Measurements from ENCODE around the gene CTXND1.
"Not testable (repeated sequence)": the region's sequence is repeated elsewhere in the genome, so short reads cannot be mapped to it uniquely, and the experiment has no call there.

Gene CTXND1

DNA sequence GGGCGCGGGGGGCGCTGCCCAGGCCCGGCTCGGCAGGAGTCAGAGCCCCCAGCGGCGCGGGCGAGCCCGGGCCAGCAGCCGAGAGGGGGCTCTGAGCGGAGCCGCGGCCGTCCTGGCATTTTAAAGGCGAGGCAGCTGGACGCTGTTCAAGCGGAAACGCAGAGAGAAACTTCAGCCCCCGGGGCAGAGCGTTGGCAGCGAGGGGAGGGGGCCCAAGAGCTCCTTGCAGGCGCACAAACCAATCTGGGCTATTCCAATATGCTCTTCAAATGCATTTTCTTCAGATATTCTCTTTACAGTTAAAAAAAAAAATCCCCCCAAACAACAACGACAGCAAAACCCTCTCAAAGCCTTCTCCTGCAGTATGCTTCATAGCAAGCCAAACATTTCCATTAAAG, at the start of gene CTXND1:
Gene CTXND1, minus strand, starts transcription at position 93 of the 398 bp plus-strand sequence. CDS start 50,264 bp downstream, outside the sequence.
- no peak for DNase-seq

DNA sequence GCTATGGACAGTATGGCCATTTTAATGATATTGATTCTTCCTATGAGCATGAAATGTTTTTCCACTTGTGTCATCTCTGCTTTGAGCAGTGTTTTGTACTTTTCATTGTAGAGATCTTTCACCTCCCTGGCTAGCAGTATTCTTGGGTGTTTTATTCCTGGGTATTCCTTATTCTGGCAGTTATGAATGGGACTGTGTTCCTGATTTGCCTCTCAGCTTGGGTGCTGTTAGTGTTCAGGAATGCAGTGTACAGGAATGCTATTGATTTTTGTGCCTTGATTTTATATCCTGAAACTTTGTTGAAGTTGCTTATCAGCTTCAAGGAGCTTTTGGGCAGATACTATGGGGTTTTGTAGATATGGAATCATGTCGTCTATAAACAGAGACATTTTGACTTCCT, 49.5 kb upstream of the CTXND1 start:
- DNase-seq = no peak

DNA sequence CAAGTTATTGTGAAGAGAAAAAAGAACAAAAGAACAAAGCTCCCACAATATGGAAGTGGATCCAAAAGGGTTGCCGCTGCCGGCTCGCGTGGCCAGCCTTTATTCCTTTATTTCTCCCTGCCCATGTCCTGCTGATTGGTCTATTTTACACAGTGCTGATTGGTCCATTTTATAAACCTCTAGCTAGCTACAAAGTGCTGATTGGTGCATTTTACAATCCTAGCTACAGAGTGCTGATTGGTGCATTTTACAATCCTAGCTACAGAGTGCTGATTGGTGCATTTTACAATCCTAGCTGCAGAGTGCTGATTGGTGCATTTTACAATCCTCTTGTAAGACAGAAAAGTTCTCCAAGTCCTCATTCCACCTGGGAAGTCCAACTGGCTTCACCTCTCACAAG, 43.8 kb upstream of the CTXND1 start:
- DNase-seq = not testable (repeated sequence)

DNA sequence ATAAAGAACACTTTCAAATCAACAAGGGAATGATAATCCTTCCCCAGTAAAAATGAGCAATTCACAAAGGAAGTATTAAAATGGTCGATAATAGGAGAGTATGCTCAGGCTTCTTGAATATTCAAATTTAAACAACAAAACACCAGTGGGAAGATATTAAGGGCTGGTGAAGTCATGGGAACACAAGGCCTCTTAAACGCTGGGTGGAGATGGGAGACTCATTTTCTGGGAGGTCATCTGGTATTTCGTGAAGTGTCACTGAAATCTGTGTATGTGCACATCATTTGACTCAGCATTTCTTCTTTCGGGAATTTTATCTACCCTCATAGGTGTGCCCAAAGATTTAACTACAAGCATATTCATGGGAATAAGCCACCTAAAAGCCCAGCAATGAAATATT, 40.1 kb upstream of the CTXND1 start:
- no peak for DNase-seq

DNA sequence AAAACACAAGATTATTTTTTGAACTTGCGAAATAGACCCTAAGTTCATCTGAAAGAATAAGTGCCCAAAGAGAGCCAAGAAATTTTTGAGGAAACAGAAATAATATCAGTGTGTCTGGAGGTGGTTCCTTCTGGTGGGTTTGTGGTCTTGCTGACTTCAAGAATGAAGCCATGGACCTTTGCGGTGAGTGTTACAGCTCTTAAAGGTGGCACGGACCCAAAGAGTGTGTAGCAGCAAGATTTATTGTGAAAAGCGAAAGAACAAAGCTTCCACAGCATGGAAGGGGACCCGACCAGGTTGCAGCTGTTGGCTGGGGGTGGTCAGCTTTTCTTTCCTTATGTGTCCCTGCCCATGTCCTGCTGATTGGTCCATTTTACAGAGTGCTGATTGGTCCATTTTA, 38.9 kb upstream of the CTXND1 start:
- DNase-seq = not testable (repeated sequence)

DNA sequence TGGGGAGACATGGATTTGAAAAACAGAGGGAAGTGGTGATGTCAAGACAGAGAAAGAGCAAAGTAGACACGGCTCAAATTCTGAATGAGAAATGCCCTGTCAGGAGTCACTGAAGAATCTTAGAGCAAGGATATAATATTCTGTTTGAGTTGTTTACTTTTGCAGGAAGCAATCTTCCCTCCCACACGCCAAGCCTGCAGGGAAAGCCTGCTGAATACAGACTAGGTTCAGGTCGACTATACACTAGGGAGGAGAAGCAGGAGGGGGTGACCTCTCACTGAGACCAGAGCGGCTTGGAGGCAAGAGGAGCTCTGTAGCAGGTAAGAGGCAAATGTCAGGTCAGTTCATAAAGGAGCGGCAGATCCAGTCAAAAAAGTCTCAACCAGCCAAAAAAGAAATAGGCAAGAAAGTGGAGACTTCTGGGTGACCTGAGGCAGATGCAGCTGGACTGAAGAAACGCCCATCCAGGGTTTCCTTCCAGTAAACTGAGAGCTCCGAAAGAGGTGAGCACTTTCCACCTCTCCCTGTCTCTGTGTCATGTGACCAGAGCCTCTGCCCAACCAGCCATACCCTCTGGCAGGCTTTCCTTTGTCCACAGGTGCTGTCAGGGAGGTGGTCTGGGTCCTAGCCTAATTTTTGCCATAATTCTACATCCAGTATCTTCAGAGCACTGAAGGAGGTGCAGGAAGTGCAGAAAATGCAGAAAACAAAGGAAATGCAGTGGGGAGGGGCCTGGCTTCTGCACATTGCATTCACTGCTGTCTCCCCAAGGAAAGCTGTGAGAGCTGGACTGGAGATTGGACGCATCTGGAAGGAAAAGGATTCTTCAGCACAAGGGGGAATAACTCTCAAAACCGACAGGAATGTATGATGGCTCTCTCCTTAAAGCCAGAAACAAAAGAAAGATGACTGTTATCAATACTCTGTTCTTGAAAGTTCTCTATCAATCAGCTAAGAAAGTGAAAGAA, 37.8 kb upstream of the CTXND1 start:
- no peak for DNase-seq

DNA sequence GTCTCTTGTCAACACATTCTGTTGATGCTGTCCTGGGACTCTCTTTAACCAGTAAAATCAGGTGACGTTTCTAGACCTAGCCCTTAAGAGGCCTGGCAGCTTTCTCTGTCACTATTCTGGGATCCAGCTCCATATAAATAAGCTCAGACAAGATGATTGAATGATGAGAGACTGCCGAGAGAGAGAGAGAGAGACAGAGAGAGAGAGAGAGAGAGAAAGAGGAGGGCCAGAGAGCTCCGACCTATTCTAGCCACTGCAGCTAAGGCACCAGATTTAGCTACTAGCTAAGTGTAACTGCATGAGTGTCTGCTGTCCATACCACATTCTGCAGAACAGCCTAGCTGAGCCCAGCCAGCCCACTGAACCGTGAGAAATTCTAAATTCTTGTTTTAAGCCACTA, 36.1 kb upstream of the CTXND1 start:
- DNase-seq = no peak

DNA sequence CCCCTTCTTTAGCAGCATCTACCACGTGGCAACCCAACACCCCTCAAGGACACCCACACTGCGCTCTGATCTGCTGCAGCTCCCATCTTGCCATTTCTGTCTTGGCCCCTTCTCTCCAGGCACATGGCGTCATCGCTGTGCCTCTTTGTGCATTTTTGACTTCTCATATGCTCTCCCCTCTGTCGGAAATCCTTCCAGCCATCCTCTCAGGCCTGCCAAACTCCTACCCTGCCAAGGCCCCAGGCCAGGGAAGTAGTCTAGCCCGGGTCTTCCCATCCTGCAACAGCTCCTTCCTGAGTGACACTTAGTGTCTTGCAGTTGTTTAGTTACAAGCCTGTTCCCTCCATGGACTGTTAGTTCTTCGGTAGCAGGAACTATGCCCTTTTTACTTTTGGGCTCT, 34.0 kb upstream of the CTXND1 start:
- DNase-seq = no peak

DNA sequence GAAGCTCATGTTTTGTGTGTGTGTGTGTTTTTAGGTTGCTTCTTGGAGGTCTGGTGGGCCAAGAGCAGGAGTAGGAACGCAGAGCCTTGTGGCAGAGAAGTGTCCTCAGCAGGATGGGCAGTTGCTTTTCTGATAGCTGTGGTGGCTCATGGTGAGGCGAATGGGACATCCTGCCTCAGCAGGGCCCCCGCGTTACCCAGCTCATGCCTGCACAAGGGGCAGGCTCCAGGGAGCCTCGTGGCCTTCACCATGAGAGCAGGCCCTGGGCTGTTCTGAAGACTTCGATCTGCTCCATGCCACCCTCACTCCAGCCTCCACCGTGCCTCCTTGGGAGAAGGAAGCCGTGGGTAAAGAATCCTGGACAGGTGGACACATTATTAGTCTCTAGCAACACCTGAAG, 33.4 kb upstream of the CTXND1 start:
- no peak for DNase-seq

DNA sequence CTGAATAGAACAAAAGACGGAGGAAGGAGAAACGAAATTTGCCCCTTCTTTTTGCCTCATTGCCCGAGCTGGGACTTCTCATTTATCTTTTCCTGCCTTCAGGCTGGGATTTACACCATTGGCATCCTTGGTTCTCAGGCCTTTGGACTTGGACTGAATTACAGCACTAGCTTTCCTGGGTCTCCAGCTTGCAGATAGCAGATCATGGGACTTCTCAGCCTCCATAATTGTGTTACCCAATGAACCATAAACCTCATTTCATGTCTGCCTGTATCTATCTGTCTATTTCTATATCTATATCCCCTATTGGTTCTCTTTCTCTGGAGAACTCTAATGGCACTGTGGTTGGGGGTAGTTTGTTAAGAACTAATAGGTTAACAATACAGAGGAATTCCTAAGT, 31.5 kb upstream of the CTXND1 start:
- DNase-seq = no peak

DNA sequence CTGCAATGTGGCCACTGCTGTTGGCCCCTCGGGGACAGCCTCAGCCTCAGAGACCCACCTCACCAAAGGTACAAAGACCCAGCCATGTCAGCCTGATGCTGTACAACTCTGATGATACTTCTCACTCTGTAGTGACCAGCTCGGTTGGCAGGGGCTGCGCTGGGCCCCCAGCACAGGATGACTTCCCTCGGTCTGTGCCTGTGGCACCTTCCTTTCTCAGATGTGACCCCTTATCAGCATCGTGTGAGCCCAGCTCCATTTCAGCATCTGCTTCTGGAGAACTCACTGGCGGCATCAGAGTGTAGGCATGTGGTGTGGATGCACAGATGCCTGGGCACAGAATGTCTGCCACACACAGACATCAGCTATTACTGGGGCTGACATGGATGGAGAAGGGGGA, 25.1 kb upstream of the CTXND1 start:
- DNase-seq = no peak

DNA sequence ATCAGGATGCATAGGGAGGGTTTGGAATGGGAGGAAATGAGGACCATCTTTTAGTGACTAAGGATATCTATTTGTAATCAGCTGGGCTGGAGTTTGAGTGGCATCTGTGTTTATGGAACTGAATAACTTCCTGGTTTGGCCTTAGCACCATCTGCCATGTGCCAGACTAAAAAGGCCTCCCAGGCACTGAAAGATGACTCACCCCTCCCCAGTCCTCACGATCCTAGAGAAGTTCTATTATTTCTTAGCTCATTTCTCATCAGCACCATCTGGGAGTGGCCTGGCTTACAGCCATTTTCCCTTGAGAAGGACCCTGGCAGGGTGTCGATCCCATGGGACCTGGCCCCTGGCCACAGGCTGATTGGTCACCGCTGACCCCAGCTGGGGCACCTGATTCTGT, 23.9 kb upstream of the CTXND1 start:
- no peak for DNase-seq

DNA sequence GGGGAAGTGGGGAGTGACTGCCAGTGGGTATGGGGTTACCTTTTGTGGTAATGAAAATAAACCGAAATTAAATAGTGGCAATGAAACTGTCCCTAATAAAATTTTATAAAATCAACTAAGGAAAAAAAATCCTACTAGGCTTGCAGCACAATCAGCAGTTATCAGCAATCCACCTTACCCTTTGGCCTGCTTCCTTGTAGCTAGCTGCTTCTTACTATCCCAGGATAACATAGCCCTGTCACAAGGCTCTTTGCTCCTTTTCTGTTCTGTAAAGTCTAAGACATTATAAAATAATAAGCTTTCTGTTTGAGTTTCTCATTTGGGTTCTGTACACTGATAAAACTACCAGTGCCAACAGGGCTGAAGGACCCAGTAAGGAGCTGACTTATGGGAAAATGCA, 23.0 kb upstream of the CTXND1 start:
- no peak for DNase-seq

DNA sequence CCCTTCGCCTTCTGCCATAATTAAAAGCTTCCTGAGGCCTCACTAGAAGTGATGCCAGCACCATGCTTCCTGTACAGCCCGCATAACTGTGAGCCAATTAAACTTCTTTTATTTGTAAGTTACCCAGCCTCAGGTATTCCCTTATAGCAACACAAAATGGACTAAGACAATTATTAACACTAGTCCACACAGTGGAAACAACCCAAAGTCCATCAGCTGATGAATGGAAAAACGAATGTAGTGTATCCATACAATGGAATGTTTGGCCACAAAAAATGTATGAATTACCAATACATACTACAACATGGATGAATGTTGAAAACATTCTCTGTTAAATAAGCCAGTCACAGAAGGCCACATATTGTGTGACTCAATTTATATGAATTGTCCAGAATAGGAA, 22.5 kb upstream of the CTXND1 start:
- DNase-seq = no peak

DNA sequence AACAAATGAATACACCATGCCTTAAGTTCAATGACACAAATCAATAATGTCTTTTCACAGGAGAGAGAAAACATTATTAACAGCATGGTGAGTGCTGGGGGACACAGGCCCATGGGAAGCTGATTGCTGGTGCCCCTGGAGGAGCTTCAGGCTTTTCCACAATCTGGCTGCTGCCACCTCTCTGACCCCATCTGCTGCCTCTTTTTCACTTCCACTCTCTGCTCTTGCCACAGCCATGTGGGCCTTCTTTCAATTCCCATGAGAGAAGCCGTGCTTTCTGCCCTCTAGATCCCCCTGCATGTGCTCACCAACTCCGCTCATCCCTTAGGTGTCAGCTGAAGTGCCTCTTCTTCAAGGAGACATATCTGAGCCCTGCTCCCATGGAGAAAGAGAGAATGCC, 21.0 kb upstream of the CTXND1 start:
- no peak for DNase-seq

DNA sequence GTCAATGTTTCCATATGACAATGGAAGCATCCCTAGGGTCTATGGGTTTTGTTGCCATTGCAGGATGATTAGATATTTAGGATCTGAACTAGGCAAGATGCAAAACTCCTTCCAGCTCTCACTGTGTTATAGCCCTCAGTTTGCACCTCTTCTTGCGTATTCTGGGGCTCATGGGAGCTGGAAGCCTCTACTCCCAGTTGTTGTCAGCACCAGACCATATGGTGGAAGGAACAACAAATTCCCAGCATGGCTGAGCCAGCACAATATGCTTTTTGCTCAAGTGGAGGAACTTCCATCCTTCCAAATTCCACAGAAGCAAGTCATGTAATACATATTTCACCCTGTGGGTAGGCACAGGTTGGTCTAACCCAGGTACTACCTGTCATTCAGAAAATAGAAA, 18.5 kb upstream of the CTXND1 start:
- DNase-seq = no peak

DNA sequence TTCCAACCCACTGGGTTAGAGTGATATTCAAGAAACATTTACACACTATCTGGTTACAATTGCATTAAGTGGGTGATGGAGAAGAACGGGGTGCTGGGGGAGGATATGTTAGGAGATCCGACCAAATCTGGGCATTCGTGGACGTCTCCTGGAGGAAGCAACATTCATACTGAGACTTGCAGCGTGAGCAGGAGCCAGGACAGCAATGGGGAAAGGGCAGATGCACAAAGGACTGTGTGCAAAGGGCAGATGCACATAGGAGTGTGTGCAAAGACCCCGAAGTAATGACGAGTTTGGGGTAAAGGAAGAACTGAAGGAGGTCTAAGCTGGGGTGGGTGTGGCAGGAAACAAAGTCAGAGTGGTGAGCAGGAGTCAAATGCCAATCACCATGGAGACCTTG, 16.1 kb upstream of the CTXND1 start:
- no peak for DNase-seq

DNA sequence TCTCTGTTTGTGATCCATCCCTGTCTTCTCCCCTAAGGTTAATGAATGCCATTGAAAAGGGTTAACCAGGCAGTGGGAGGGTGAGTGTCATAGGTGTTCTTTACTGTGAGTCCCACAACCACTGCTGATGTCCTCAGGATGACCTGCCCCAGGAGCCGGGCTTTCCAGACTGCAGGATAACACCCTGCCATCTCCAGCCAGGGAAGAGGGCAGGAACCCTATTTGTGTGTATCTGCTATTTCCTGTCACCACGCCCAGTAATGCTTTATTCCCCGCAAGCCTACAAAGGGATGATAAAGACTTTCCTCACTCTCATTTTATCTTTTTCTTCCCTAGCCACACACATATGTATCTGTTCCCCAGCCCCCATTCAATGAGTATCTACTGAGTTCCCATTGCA, 15.6 kb upstream of the CTXND1 start:
- no peak for DNase-seq

DNA sequence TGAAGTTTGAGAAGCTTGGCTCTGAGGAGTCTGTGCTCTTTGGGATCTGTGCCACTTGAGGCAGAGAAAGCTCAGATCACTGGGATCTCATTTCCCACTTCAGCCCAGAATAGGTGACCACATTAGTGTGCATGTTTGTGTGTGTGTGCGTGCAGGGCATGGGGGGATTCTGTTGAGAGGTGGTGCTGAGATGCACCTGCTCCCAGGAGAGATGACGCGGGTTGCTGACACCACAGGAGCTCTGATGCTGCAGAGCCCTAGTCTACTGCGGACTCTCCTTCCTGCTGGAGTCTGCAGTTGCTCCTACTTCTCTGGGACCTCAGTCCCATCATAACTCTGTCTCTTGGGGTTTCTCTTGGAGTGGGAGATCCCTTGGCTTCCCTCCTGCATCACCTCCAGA, 14.7 kb upstream of the CTXND1 start:
- DNase-seq = no peak

DNA sequence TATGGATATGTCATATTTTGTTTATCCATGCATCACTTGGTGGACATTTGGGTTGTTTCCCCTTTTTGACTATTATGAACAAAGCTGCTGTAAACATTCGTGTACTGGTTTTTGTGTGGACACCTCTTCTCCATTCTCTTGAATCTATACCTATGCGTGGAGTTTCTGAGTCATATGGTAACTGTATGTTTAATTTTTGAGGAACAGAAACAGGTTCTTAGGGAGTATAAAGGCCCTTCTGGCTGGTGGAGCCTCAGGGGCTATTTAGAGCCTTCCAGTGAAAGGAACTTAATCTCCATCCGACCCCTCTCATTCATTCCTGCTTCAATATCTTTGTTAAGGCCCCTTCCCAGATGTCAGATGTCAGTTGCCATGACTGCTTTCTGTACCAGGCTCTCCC, 14.1 kb upstream of the CTXND1 start:
- DNase-seq = no peak

DNA sequence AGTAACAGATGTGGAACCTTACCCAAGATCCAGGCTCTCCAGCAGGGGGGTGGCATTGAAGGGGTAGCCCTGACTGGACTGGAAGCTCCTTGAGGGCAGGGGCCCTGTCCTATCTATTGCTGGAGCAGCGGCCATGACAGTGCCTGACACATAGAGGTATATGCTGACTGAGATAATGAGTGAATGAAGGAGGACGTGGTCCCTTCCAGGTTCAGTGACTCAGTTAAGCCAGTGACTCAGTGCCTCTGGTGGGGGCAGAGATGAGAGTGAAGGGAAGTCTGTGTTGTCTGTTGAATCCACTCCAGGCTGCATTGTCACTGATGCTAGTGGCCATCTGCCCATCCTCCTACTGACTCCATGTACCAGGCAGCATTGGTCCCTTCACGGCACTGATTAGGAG, 13.0 kb upstream of the CTXND1 start:
- DNase-seq = peak; percentile 15

DNA sequence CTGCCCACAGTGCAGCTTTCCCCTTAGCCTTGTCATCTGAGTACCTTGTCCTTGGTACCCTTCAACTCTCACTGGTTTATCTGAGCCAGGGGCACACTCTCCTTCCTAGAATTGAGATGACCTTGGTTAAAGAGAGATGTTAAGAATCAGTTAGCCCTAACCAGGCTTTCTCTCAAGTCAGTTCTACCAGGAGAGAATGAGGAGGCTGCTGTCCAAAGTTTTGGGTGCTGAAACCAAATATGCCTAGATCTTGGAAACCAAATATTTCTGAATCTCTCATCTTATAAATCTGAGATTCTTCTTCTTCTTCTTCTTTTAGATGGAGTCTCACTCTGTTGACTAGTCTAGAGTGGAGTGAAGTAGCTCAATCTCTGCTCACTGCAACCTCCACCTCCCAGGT, 12.0 kb upstream of the CTXND1 start:
- DNase-seq = no peak

DNA sequence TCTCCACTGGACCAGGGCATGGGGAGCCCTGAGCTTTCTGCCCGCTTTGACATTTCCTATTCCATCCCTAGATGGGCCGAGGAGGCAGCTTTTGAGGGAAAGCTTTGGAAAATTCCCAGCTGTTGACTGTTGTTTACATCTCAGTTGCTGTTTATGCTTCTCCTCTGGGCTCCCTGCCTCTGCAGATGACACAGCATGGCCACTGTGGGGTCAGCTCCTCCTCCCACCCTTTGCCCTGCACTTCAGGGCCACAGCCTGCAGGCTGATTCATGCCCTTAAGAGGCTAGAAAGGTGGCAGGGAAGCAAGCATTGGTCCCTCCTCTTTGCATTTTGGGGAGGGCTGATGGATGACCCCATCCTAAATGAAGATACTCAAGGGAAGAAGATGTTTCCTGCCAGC, 8.5 kb upstream of the CTXND1 start:
- no peak for DNase-seq

DNA sequence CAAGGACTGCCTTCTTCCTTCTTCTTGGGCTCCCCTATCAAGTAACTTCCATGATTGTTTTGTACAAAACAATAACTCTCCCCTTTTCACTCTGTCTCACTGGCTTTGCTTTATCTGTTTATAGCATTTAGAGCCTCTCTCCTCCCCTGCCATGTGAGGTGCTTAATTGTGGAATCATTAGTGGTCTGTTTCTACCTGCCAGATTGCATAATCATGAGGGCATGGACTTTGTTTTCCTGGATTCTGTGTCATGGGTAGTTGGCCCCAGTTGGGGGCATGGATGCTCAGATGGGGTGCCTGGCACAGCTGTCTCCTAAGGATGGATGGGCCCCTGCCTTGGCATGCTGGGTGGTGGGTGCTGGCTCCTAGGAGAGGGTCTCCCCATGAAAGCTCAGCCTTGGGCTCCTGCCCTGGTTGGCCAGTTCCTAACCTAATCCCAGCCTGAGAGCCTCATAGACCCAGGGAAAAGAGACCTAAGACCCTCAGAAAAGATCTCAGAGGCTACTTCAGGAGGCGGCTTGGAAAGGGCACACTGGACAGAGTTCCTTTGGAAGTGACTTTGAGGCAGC, 8.0 kb upstream of the CTXND1 start:
- DNase-seq = no peak
